HEK293 (cell line): ENCODE results near the gene YPEL4.
A peak's percentile ranks its signal among the peaks of the same experiment; 100 is the strongest.

Experiments
- CTCF ChIA-PET: fragments of 350-600 bp; formaldehyde crosslinking; extraction: SDS; loops from one replicate; lab custom pipeline; 2021; ENCODE audit warnings: antibody characterized with exemption; lab: Yijun Ruan, JAX
- POLR2A ChIA-PET: fragments of 300-600 bp; formaldehyde crosslinking; extraction: SDS; loops from one replicate; lab custom pipeline; 2020; ENCODE audit warnings: antibody characterized with exemption, inconsistent platforms; lab: Yijun Ruan, JAX
- H3K27ac ChIP-seq: fragments of 200-500 bp; sonication (Bioruptor generic); 2 replicates; pipeline ENCODE4 v1.5.1; 2014; ENCODE audit warnings: low read depth, low read length, control low read depth, inconsistent platforms; ENCODE audit errors: extremely low read depth
- H3K36me3 ChIP-seq, 2 experiments: fragments of 200-500 bp in 1 of 2; sonication (Bioruptor generic) in 1 of 2; 1 replicate in 1 of 2; 2 replicates in 1 of 2; pipeline ENCODE4 v1.5.1; 2014 to 2017; ENCODE audit warnings: inconsistent platforms in 2 of 2, low read length in 2 of 2; ENCODE audit not compliant: control insufficient read depth in 2 of 2, insufficient read depth in 1 of 2
- H3K4me1 ChIP-seq: fragments of 200-500 bp; sonication (Bioruptor generic); 2 replicates; pipeline ENCODE4 v1.5.1; 2014; ENCODE audit warnings: mild to moderate bottlenecking, low read length, inconsistent platforms; ENCODE audit not compliant: control insufficient read depth, insufficient read depth
- H3K4me3 ChIP-seq: 2 replicates; pipeline ENCODE4 v1.5.1; 2011; ENCODE audit warnings: low read depth, mild to moderate bottlenecking, control low read depth, low read length, moderate library complexity
- H3K9me3 ChIP-seq: fragments of 200-500 bp; sonication (Bioruptor generic); 2 replicates; pipeline ENCODE4 v1.5.1; 2014; ENCODE audit warnings: low read depth, low read length, inconsistent platforms; ENCODE audit not compliant: control insufficient read depth, insufficient read depth
- GLIS2 ChIP-seq: fragments of 450-650 bp; formaldehyde crosslinking; IDR thresholded peaks from 2 replicates; pipeline ENCODE4 v1.5.1; 2016; ENCODE audit warnings: missing biosample characterization, missing genetic modification characterization
- KLF1 ChIP-seq: fragments of 450-650 bp; formaldehyde crosslinking; IDR thresholded peaks from 2 replicates; pipeline ENCODE4 v1.5.1; 2016; ENCODE audit warnings: missing biosample characterization, missing genetic modification characterization
- OSR2 ChIP-seq: fragments of 450-650 bp; formaldehyde crosslinking; IDR thresholded peaks from 2 replicates; pipeline ENCODE4 v1.5.1; 2016; ENCODE audit warnings: missing biosample characterization, missing genetic modification characterization
- RBAK ChIP-seq: fragments of 450-650 bp; formaldehyde crosslinking; IDR thresholded peaks from 2 replicates; pipeline ENCODE4 v1.5.1; 2016; ENCODE audit warnings: missing biosample characterization, missing genetic modification characterization
- SP2 ChIP-seq: fragments of 450-650 bp; formaldehyde crosslinking; IDR thresholded peaks from 2 replicates; pipeline ENCODE4 v1.5.1; 2016; ENCODE audit warnings: missing biosample characterization, missing genetic modification characterization
- TRIM28 ChIP-seq: IDR thresholded peaks from 2 replicates; pipeline ENCODE4 v1.6.1; 2011; ENCODE audit warnings: low read length, control low read depth, borderline replicate concordance
- ZBTB20 ChIP-seq: fragments of 450-650 bp; formaldehyde crosslinking; IDR thresholded peaks from 2 replicates; pipeline ENCODE4 v1.5.1; 2016; ENCODE audit warnings: missing biosample characterization, missing genetic modification characterization
- ZFP69B ChIP-seq: fragments of 450-650 bp; formaldehyde crosslinking; IDR thresholded peaks from 2 replicates; pipeline ENCODE4 v1.5.1; 2016; ENCODE audit warnings: missing biosample characterization, missing genetic modification characterization
- ZNF121 ChIP-seq: fragments of 450-650 bp; formaldehyde crosslinking; IDR thresholded peaks from 2 replicates; pipeline ENCODE4 v1.5.1; 2016; ENCODE audit warnings: missing biosample characterization, missing genetic modification characterization
- ZNF138 ChIP-seq: fragments of 450-650 bp; formaldehyde crosslinking; IDR thresholded peaks from 2 replicates; pipeline ENCODE4 v1.5.1; 2016; ENCODE audit warnings: missing biosample characterization, missing genetic modification characterization, borderline replicate concordance
- ZNF184 ChIP-seq: fragments of 450-650 bp; IDR thresholded peaks from 2 replicates; pipeline ENCODE4 v1.5.1; 2018; ENCODE audit warnings: missing biosample characterization, mild to moderate bottlenecking, missing genetic modification characterization
- ZNF223 ChIP-seq: fragments of 450-650 bp; formaldehyde crosslinking; IDR thresholded peaks from 2 replicates; pipeline ENCODE4 v1.5.1; 2016; ENCODE audit warnings: missing biosample characterization, missing genetic modification characterization
- ZNF239 ChIP-seq: fragments of 450-650 bp; formaldehyde crosslinking; IDR thresholded peaks from 2 replicates; pipeline ENCODE4 v1.5.1; 2016; ENCODE audit warnings: missing biosample characterization, missing genetic modification characterization
- ZNF404 ChIP-seq: fragments of 450-650 bp; formaldehyde crosslinking; IDR thresholded peaks from 2 replicates; pipeline ENCODE4 v1.5.1; 2017; ENCODE audit warnings: missing biosample characterization, missing genetic modification characterization
- ZNF529 ChIP-seq: fragments of 450-650 bp; formaldehyde crosslinking; IDR thresholded peaks from 2 replicates; pipeline ENCODE4 v1.5.1; 2017; ENCODE audit warnings: missing genetic modification characterization, missing biosample characterization; ENCODE audit not compliant: insufficient replicate concordance
- ZNF621 ChIP-seq: fragments of 450-650 bp; formaldehyde crosslinking; IDR thresholded peaks from 2 replicates; pipeline ENCODE4 v1.5.1; 2017; ENCODE audit warnings: missing biosample characterization, missing genetic modification characterization
- ZNF777 ChIP-seq: fragments of 450-650 bp; formaldehyde crosslinking; IDR thresholded peaks from 2 replicates; pipeline ENCODE4 v1.5.1; 2017; ENCODE audit warnings: missing biosample characterization, missing genetic modification characterization, borderline replicate concordance
- TF ChIP-seq, protein P1 (sequence below): fragments of 450-650 bp; formaldehyde crosslinking; IDR thresholded peaks from 2 replicates; pipeline ENCODE4 v1.5.1; 2016; ENCODE audit warnings: missing biosample characterization, missing genetic modification characterization
- TF ChIP-seq, protein P2 (sequence below): fragments of 450-650 bp; formaldehyde crosslinking; IDR thresholded peaks from 2 replicates; pipeline ENCODE4 v1.5.1; 2016; ENCODE audit warnings: missing biosample characterization, missing genetic modification characterization
- TF ChIP-seq, protein P3 (sequence below): fragments of 450-650 bp; formaldehyde crosslinking; optimal IDR thresholded peaks from 2 replicates; pipeline ENCODE3; 2016; ENCODE audit warnings: missing biosample characterization, mild to moderate bottlenecking, missing genetic modification characterization
- TF ChIP-seq, protein P4 (sequence below): fragments of 450-650 bp; formaldehyde crosslinking; IDR thresholded peaks from 2 replicates; pipeline ENCODE4 v1.5.1; 2016; ENCODE audit warnings: missing biosample characterization, missing genetic modification characterization
- TF ChIP-seq, protein P5 (sequence below): fragments of 450-650 bp; formaldehyde crosslinking; conservative IDR thresholded peaks from 2 replicates; pipeline ENCODE4 v1.5.1; 2016; ENCODE audit warnings: low read depth, missing biosample characterization, missing genetic modification characterization
- TF ChIP-seq, protein P6 (sequence below): fragments of 450-650 bp; formaldehyde crosslinking; IDR thresholded peaks from 2 replicates; pipeline ENCODE4 v1.5.1; 2017; ENCODE audit warnings: missing biosample characterization, missing genetic modification characterization

Gene YPEL4

DNA sequence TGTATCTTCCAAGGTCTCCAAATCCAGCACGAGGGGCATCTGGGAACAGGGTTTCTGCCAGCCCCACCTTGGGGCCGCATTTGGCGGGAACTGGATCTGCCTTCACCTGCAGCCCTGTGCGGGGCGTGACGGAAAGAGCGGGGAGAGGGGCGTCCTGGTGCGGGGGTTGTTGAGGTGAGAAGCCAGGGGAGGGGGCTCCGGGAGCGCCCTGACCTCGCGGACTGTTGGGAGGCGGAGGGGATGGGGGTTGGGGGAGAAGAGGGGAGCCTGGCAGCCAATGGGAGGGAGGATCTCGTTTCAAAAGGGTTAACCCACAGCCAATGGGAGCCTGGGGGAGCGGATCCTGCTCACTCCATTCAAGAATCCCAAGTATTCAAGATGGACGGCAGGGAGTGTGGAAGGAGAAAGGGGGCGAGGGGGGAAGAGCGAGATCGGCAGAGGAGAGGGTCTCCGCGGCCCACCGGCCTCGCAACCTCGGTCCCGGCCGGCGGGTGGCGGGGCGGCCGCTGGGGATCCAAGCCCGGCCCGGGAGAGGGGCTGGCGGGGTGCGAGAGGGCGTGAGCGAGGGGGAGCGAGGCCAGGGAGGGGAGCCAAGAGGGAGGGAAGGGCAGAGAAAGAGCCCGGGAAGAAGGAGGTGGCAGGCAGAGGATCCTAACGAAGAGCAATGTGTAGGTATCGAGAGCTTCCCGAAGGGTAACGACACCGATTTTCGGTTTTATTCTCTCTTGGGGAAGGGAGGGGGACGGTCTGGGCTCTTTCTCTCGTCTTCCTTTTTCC is 11.5 kb downstream of the YPEL4 start (continued):
- TF ChIP-seq, protein P1, sequence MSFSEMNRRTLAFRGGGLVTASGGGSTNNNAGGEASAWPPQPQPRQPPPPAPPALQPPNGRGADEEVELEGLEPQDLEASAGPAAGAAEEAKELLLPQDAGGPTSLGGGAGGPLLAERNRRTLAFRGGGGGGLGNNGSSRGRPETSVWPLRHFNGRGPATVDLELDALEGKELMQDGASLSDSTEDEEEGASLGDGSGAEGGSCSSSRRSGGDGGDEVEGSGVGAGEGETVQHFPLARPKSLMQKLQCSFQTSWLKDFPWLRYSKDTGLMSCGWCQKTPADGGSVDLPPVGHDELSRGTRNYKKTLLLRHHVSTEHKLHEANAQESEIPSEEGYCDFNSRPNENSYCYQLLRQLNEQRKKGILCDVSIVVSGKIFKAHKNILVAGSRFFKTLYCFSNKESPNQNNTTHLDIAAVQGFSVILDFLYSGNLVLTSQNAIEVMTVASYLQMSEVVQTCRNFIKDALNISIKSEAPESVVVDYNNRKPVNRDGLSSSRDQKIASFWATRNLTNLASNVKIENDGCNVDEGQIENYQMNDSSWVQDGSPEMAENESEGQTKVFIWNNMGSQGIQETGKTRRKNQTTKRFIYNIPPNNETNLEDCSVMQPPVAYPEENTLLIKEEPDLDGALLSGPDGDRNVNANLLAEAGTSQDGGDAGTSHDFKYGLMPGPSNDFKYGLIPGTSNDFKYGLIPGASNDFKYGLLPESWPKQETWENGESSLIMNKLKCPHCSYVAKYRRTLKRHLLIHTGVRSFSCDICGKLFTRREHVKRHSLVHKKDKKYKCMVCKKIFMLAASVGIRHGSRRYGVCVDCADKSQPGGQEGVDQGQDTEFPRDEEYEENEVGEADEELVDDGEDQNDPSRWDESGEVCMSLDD, result peak; percentile 69
- TF ChIP-seq, protein P2, sequence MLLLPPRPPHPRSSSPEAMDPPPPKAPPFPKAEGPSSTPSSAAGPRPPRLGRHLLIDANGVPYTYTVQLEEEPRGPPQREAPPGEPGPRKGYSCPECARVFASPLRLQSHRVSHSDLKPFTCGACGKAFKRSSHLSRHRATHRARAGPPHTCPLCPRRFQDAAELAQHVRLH, result no peak
- TF ChIP-seq ZNF239 (tag by site-specific recombination) (no peak), ZNF621 (no peak), KLF1 (tag by site-specific recombination) (peak; percentile 21; the same call in 1 of the 2 replicates), SP2 (tag by site-specific recombination) (peak; percentile 58), GLIS2 (tag by site-specific recombination) (peak; percentile 51; the same call in 1 of the 2 replicates), ZBTB20 (tag by site-specific recombination) (peak; percentile 69)
- TF ChIP-seq, protein P3, sequence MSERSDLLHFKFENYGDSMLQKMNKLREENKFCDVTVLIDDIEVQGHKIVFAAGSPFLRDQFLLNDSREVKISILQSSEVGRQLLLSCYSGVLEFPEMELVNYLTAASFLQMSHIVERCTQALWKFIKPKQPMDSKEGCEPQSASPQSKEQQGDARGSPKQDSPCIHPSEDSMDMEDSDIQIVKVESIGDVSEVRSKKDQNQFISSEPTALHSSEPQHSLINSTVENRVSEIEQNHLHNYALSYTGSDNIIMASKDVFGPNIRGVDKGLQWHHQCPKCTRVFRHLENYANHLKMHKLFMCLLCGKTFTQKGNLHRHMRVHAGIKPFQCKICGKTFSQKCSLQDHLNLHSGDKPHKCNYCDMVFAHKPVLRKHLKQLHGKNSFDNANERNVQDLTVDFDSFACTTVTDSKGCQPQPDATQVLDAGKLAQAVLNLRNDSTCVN (tag by site-specific recombination), result peak; percentile 17

DNA sequence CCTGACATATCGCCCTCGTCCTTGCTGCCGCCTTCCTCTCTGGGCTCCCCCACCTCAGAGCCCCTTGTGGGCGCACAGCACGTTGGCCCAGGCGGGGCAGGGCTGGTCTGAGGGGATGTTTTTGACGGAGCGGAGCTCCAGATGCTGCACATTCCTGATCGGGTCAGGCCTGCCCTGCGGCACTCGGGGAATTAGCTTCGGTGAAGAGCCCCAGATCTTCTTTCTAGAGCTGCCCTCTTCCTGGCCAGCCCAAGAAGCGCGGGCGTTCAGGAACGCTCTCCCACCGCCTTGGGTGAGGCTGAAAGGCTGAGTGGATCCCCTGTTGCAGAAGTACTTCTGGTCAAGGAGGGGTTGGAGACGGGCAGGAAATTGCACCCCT is 12.1 kb downstream of the YPEL4 start:
- no peaks in the 10 kb centered on the region for H3K36me3 ChIP-seq
- H3K4me1 ChIP-seq, result no peaks in the 10 kb centered on the region; the same call in 1 of the 2 replicates
- ChIA-PET POLR2A (no interaction called here), CTCF (interaction anchor here (1.5 to 8.6 kb wide), 2 partner anchors 67 to 111 kb away, joined by 11 to 183 read pairs; partner anchors contain the start of gene UBE2L6)
- H3K4me3 ChIP-seq, result peak overlapping the region; percentile 70
- no peak overlapping the region; the same call in 1 of the 2 replicates for H3K27ac ChIP-seq
- no peak for TF ChIP-seq ZNF184
- no peak for TF ChIP-seq ZNF529 (tag by site-specific recombination)
- no peak for TF ChIP-seq ZFP69B (tag by site-specific recombination)
- no peak for TF ChIP-seq ZNF138
- TF ChIP-seq, protein P4, sequence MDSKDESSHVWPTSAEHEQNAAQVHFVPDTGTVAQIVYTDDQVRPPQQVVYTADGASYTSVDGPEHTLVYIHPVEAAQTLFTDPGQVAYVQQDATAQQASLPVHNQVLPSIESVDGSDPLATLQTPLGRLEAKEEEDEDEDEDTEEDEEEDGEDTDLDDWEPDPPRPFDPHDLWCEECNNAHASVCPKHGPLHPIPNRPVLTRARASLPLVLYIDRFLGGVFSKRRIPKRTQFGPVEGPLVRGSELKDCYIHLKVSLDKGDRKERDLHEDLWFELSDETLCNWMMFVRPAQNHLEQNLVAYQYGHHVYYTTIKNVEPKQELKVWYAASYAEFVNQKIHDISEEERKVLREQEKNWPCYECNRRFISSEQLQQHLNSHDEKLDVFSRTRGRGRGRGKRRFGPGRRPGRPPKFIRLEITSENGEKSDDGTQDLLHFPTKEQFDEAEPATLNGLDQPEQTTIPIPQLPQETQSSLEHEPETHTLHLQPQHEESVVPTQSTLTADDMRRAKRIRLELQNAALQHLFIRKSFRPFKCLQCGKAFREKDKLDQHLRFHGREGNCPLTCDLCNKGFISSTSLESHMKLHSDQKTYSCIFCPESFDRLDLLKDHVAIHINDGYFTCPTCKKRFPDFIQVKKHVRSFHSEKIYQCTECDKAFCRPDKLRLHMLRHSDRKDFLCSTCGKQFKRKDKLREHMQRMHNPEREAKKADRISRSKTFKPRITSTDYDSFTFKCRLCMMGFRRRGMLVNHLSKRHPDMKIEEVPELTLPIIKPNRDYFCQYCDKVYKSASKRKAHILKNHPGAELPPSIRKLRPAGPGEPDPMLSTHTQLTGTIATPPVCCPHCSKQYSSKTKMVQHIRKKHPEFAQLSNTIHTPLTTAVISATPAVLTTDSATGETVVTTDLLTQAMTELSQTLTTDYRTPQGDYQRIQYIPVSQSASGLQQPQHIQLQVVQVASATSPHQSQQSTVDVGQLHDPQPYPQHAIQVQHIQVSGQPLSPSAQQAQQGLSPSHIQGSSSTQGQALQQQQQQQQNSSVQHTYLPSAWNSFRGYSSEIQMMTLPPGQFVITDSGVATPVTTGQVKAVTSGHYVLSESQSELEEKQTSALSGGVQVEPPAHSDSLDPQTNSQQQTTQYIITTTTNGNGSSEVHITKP (tag by site-specific recombination), result no peak
- no peak for TF ChIP-seq OSR2 (tag by site-specific recombination)
- no peak for TF ChIP-seq TRIM28
- TF ChIP-seq ZNF404 (tag by site-specific recombination), result no peak
- no peak for TF ChIP-seq RBAK (tag by site-specific recombination)
- TF ChIP-seq ZNF777 (tag by site-specific recombination), result no peak
- TF ChIP-seq, protein P5, sequence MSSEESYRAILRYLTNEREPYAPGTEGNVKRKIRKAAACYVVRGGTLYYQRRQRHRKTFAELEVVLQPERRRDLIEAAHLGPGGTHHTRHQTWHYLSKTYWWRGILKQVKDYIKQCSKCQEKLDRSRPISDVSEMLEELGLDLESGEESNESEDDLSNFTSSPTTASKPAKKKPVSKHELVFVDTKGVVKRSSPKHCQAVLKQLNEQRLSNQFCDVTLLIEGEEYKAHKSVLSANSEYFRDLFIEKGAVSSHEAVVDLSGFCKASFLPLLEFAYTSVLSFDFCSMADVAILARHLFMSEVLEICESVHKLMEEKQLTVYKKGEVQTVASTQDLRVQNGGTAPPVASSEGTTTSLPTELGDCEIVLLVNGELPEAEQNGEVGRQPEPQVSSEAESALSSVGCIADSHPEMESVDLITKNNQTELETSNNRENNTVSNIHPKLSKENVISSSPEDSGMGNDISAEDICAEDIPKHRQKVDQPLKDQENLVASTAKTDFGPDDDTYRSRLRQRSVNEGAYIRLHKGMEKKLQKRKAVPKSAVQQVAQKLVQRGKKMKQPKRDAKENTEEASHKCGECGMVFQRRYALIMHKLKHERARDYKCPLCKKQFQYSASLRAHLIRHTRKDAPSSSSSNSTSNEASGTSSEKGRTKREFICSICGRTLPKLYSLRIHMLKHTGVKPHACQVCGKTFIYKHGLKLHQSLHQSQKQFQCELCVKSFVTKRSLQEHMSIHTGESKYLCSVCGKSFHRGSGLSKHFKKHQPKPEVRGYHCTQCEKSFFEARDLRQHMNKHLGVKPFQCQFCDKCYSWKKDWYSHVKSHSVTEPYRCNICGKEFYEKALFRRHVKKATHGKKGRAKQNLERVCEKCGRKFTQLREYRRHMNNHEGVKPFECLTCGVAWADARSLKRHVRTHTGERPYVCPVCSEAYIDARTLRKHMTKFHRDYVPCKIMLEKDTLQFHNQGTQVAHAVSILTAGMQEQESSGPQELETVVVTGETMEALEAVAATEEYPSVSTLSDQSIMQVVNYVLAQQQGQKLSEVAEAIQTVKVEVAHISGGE (tag by site-specific recombination), result no peak
- TF ChIP-seq ZNF223 (tag by site-specific recombination), result no peak
- no peak for TF ChIP-seq ZNF121 (tag by site-specific recombination)
- TF ChIP-seq, protein P6, sequence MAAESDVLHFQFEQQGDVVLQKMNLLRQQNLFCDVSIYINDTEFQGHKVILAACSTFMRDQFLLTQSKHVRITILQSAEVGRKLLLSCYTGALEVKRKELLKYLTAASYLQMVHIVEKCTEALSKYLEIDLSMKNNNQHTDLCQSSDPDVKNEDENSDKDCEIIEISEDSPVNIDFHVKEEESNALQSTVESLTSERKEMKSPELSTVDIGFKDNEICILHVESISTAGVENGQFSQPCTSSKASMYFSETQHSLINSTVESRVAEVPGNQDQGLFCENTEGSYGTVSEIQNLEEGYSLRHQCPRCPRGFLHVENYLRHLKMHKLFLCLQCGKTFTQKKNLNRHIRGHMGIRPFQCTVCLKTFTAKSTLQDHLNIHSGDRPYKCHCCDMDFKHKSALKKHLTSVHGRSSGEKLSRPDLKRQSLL (tag by site-specific recombination), result no peak
- no peaks in the 10 kb centered on the region for H3K9me3 ChIP-seq
